Testis (tissue), 3 donors: ENCODE results near the gene ZNF777. TPM values are rescaled to one million over a fixed set of nuclear protein-coding genes. Genes with fewer than 3 reads are reported as not detected.

Source experiments
- DNase-seq: peaks from one replicate; pipeline ENCODE4 v3.0.0-alpha.2; 2019
- H3K27ac ChIP-seq, 2 donors: fragments of 200-600 bp; sonication (generic); one replicate each; pipeline ENCODE4 v1.5.1; 2019
- H3K27me3 ChIP-seq: fragments of 200-600 bp; sonication (generic); one replicate; pipeline ENCODE4 v1.5.1; 2019
- H3K36me3 ChIP-seq: fragments of 200-600 bp; sonication (generic); one replicate; pipeline ENCODE4 v1.5.1; 2017; ENCODE audit warnings: low read depth; ENCODE audit errors: missing control alignments
- H3K4me1 ChIP-seq: fragments of 200-600 bp; sonication (generic); one replicate; pipeline ENCODE4 v1.5.1; 2019
- H3K4me3 ChIP-seq, 2 donors: fragments of 200-600 bp; sonication (generic); one replicate each; pipeline ENCODE4 v1.5.1; 2017 to 2019
- H3K9me3 ChIP-seq: fragments of 200-600 bp; sonication (generic); one replicate; pipeline ENCODE4 v1.5.1; 2017
- CTCF ChIP-seq, 3 experiments: fragments of 450-650 bp in 2 of 3; fragments of 200-600 bp in 1 of 3; sonication (generic) in 1 of 3; IDR thresholded peaks; one replicate each; pipeline ENCODE4 v1.5.1; 2016 to 2019; ENCODE audit warnings: antibody characterized with exemption in 3 of 3, mild to moderate bottlenecking in 2 of 3, moderate library complexity in 1 of 3
- POLR2A ChIP-seq: fragments of 450-650 bp; IDR thresholded peaks from one replicate; pipeline ENCODE4 v1.6.1; 2017; ENCODE audit warnings: antibody characterized with exemption, mild to moderate bottlenecking, moderate library complexity
- WGBS, 2 donors: methylation state at CpG; one replicate each; pipeline ENCODE4 v1.1.5; 2018; 5-methylcytosine and 5-hydroxymethylcytosine counted together
- intact Hi-C: fragments of 100-400 bp; cut with DNase I; formaldehyde crosslinking; loops from one replicate; pipeline ENCODE4 v1.15.1; 2023; ENCODE audit warnings: low total_unique reads
- polyA plus RNA-seq: library from polyadenylated mRNA; stranded (reverse); fragments of 350-450 nt; fragmentation: Illumina TruSeq; extraction: RNeasy Lipid Tissue Mini Kit (QIAGEN cat#74804); gene quantifications from one replicate; pipeline ENCODE4 v1.2.3, GENCODE V29; 2014; ENCODE audit warnings: low read depth, low replicate concordance; ENCODE audit not compliant: insufficient read depth
- total RNA-seq, 2 donors: library from RNA; depleted of rRNA; stranded (reverse); fragments of >200 nt; gene quantifications; one replicate each; pipeline ENCODE4 v1.2.3, GENCODE V29; 2016

Gene ZNF777
- total and polyA plus RNA-seq, 3 donors from 2014 or later: 15.4 to 25.0 (median 19.4) TPM

DNA sequence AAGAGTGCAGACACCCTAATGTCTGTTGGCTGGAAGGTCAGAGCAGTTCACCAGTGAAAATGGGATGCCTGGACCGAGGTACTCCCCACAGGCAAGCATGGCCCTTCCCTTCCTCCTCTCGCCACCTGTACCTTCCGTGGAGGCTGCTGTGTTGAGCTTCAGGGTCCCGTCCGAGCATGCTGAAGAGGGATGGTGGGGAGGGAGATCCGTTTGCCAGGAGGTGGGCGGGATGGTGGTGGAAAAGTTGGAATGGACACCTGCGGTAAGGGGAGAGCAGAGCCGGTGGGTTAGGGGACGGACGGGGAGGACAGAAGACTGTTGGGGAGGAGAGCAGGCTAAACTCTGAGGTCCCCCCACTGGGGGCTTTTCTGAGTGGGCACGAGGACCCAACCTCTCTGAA lies 15.9 kb upstream of the ZNF777 start:
- no peaks in the 10 kb centered on the region for H3K4me1 ChIP-seq
- H3K27me3 ChIP-seq: no peaks in the 10 kb centered on the region
- DNase-seq: no peak
- no peaks in the 10 kb centered on the region for H3K36me3 ChIP-seq
- intact Hi-C loops: no loop called here
- no peak overlapping the region for H3K4me3 ChIP-seq
- H3K27ac ChIP-seq: no peak overlapping the region
- no peaks in the 10 kb centered on the region for H3K9me3 ChIP-seq
- 92 to 96% methylated on average over 12 of the region's 12 CpGs for WGBS, 2 donors
- TF ChIP-seq CTCF (IDR thresholded peaks at IDR 0.05): no peak
- TF ChIP-seq POLR2A: no peak

GRCh38 chr7:149475121-149476045 lies 14.5 kb upstream of the ZNF777 start:
- 72 to 87% methylated on average over 15 to 21 of the region's 21 CpGs for WGBS, 2 donors
- intact Hi-C loops: no loop called here
- H3K4me3 ChIP-seq: peak overlapping the region; percentile 26
- H3K9me3 ChIP-seq: no peaks in the 10 kb centered on the region
- no peak for DNase-seq
- H3K27ac ChIP-seq: no peak overlapping the region
- no peaks in the 10 kb centered on the region for H3K4me1 ChIP-seq
- TF ChIP-seq CTCF (IDR thresholded peaks at IDR 0.05): no peak
- no peak for TF ChIP-seq POLR2A
- no peaks in the 10 kb centered on the region for H3K36me3 ChIP-seq
- H3K27me3 ChIP-seq: no peaks in the 10 kb centered on the region

DNA sequence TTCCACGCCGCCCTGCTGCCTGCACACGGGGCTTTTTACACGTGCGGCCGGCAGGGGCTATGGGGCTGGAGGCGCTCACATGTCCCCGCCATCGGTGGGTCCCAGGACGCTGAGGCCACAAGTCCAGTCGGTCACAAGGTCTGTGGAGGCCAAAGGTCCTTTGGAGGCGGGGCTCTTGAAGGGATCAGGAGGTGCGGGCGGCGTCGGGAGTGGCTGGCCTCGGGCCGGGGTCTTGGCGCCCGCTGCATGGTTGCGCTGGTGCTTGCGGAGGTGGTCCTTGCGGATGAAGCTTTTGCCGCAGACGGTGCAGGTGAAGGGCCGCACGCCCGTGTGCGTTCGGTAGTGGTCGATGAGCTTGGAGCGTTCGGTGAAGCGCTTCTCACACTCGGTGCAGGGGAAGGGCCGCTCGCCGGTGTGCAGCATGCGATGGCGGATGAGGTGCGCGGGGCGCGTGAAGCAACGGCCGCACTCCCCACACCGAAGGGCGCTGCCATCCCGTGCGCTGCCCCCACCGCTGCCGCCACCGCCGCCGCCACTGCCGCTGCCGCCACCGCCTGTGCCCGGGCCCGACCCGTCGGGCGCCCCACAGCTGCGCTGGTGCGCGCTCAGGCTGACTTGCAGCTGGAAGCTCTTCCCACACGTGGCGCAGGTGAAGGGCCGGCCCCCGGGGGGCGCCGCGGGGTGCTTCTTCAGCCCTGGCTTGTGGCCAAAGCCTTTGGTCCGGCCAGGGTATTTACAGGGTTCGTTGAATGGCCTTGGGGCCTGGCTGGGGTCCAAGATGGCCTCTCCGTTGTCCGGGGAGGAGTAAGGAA lies 13.7 kb upstream of the ZNF777 start:
- H3K36me3 ChIP-seq: no peaks in the 10 kb centered on the region
- intact Hi-C loops: no loop called here

DNA sequence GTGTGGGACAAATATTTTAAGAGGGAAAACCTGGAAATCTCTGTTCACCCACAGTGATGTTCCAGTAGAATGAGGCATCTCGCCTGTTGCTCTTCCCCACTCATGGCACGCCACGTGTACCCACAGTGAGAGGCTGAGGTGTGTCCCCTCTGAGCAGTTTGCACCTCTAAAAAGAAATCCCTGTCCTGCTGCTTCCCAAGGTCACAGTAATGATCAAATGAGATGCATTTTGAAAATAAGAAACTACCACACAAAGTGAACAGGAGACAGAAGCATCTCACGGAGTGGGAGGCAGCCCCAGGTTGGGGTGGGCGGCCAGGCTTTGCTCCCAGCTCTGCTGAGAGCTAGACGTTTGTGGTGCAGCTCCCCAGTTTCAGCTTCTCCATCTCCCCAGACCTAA lies 12.4 kb upstream of the ZNF777 start:
- H3K4me3 ChIP-seq: no peak overlapping the region
- no peaks in the 10 kb centered on the region for H3K9me3 ChIP-seq
- H3K36me3 ChIP-seq: no peaks in the 10 kb centered on the region
- WGBS, 2 donors: 83 to 84% methylated on average over 6 of the region's 6 CpGs
- H3K27me3 ChIP-seq: no peaks in the 10 kb centered on the region
- no peak overlapping the region for H3K27ac ChIP-seq
- no peak for DNase-seq
- intact Hi-C loops: no loop called here
- no peak for TF ChIP-seq CTCF (IDR thresholded peaks at IDR 0.05)
- no peak for TF ChIP-seq POLR2A
- no peaks in the 10 kb centered on the region for H3K4me1 ChIP-seq

More for the DNA sequence above, 13.7 kb upstream of the ZNF777 start:
- Histone ChIP-seq H3K9me3 (no peaks in the 10 kb centered on the region), H3K4me1 (no peaks in the 10 kb centered on the region), H3K27ac (no peak overlapping the region), H3K27me3 (no peaks in the 10 kb centered on the region), H3K4me3 (peak overlapping the region; percentile 26)
- 62 to 85% methylated on average over 31 to 60 of the region's 77 CpGs for WGBS, 2 donors
- DNase-seq: peak; percentile 23
- TF ChIP-seq CTCF (IDR thresholded peaks at IDR 0.05) (no peak), POLR2A (no peak)
